HG03469 (cell line): ENCODE data around the gene MUC13.

Experiments used
- ATAC-seq: cut with Tn5 transposase; IDR thresholded peaks from one replicate; pipeline ENCODE4 v1.9.1; 2021; ENCODE audit warnings: mild to moderate bottlenecking, moderate library complexity, moderate number of reproducible peaks; ENCODE audit not compliant: unreplicated experiment

Gene MUC13

DNA sequence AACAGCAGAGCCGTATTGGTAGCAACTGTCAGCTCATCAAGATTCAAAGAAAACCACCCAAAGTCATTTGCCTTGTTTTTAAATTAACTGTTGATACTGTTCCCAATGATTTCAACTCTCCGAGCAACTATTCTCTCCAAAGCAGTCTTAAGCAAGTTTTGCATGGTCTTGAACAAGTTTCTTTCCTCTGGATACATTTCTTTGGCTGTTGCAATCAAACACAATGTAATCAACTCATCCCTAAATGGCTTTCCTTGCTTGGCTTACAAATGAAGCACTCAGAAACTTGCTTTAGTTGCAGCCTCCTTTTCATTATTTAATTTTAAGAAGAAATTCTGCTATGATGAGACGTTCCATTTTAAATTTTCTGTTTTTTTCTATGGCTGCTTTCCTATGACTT is 15.5 kb upstream of the MUC13 start:
- no peak for ATAC-seq

- no peak for ATAC-seq
These were observed 8.1 kb upstream of the MUC13 start for GRCh38 chr3:124942613-124943012.

DNA sequence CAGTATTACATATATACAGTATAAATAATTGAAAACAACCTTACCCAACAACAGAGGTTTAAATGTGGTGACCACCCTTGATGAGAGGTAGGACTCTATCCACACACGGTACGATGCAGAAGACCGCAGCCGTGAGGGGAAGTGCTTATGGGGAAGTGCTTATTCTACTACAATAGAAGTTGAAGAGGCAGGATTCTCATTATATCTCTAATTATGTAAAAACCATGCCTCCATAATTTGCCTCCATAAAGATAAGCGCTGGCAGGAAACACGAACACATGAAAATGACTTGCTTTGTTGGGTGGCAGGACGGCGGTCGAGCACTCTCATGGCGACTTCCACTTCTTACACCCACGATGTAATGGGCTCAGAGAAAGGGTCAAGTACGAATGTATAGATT is 7.2 kb upstream of the MUC13 start:
- no peak for ATAC-seq

GRCh38 chr3:124939661-124940060 is 5.1 kb upstream of the MUC13 start:
- no peak for ATAC-seq

DNA sequence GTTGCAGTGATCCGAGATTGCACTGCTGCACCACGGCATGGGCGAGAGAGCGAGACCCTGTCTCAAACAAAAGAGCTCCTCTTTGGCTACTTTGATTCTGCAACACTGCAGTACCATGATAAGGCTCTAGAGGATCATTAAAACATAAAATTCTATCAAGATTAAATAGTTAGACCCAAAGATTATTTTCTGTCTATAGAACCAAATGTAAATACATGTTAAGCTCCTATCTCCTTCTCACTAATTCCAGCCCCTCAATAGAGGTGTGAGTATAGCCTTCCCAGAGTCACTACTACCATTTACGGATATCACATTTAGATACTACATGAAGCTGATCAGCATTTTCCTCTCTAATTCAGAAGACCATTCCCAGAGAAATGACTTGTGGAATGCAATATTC is 4.3 kb upstream of the MUC13 start:
- ATAC-seq = no peak

GRCh38 chr3:124937049-124937448 is 2.5 kb upstream of the MUC13 start:
- ATAC-seq = no peak

DNA sequence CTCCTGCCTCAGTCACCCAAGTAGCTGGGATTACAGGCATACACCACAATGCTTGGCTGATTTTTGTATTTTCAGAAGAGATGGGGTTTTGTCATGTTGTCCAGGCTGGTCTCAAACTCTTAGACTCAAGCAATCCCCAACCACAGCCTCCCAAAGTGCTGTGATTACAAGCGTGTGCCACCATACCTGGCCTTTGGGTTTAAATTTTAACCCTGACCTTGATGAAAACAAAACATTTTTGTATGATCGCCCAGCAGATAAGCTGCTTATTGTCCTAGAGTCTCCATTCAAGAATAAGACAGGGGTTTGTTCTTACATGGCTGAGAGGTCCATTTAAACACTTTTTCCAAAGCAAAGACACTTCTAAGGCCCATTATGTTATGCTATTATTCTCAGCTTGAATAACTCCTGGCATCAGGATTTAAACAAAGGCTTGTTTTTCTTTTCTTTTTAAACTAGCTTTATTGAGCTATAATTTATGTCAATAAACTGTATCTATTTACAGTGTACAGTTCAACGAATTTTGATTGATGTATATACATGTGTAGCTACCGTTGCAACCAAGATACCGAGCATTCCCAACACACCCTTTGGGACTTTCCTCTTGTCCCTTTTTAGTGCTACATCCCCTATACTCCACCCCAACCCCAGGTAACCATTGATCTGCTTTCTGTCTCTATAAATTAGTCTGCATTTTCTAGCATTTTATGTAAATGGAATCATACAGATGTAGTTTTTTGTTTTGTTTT is 1.4 kb upstream of the MUC13 start:
- ATAC-seq = no peak

DNA sequence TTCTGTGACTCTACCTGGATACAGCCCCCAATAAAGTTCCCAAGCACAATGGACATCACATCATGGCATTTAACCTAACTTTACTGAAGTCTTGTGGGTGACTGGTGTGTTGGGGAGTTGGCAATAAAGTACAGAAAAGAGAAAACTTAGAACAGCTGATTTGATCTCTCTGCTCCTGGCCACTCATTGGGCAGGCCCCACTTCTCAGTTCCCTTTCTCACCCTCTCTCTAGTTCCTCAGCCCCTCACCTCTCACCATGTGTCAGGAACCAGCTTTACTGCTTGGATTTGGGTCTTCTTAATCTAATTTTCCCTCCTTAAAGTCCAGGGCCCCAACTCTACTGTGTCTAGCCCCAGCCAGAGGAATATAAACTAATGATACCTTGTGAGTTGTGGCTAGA is 713 bp upstream of the MUC13 start:
- no peak for ATAC-seq

DNA sequence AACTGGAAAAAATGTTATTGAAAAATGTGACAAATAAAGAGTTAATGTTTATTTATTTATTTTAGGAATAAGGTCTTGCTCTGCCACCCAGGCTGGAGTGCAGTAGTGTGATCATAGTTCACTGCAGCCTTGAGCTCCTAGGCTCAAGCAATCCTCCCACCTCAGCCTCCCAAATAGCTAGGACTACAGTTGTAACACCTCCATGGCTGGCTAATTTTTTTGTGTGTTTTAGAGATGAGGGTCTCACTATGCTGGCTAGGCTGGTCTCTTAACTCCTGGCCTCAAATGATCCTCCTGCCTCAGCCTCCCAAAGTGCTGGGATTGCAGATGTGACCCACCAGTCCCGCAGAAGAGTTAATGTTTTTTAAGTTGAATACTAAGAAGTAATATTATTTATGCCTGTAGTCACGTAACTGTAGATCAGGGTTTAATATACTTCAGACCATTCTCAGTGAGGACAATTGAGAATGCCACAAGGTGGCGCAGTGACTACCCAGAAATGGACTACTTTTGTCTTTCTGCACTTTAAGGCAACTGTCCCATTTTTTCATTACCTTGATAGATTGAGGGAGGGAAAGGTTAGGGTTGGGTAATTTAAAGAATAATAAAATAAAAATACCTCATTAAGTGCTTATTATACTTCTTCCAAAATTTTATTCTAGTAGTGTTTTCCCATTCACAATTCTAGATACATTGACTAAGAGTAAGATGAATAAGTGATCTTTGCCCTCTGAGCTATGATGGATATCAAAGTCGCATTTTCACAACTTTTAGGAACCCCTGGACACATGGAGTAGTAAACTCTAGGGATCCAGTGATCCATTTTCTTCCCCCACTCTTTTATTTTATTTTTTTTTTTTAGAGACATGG is 6.0 kb downstream of the MUC13 start:
- ATAC-seq = no peak

GRCh38 chr3:124927574-124928045 is 6.9 kb downstream of the MUC13 start:
- no peak for ATAC-seq

DNA sequence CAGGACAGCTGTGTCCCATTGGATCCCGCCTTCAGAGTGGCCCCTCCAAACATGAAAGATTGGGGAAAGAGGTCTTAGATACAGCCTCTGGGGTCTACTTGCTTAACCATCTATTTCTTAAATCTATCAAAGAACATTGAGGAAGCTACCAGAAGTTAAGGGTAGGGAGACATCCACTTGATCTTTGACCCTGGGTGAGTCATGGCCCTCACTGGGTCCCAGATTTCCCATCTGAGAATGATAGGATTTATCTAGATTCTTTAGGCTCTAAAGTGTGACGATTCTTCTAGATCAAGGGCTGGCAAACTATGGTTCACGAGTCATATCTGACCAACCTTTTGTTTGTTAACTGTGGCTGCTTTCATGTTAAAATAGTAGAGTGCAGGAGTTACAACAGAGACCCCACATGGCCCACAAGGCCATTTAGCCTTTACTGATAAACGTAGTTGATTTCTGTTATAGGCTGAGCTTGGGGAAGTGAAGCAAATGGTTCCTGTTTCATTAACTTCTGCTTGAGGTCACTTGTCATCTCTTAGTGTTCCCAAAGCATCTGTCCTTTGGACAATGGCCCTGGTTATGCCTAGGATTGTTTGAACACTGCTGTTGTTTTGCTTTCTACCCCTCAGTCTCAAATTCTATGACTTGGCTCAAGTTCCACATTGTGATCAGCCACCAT is 8.0 kb downstream of the MUC13 start:
- no peak for ATAC-seq

- no peak for ATAC-seq
These were observed 9.8 kb downstream of the MUC13 start for GRCh38 chr3:124924741-124925140.

GRCh38 chr3:124923833-124924232 is 10.7 kb downstream of the MUC13 start:
- no peak for ATAC-seq

DNA sequence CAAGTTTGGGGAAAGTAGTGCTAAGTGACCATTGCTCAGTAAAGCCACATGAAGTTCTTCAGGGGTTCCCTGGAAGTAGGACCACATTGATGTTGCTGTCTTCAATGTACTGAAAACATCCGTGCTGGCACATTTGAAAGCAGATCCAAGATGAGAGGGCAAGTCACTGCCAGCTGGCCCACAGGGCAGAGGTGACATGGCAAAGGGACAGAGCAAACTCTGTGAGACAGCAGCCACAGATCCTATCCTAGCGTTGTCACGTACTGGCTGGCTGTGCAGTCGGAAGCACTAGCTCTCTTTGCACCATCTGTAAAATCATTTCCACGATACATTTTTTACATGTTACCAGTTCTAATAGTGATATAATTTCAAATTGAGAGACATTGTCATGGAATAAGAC is 13.8 kb downstream of the MUC13 start:
- ATAC-seq = no peak

DNA sequence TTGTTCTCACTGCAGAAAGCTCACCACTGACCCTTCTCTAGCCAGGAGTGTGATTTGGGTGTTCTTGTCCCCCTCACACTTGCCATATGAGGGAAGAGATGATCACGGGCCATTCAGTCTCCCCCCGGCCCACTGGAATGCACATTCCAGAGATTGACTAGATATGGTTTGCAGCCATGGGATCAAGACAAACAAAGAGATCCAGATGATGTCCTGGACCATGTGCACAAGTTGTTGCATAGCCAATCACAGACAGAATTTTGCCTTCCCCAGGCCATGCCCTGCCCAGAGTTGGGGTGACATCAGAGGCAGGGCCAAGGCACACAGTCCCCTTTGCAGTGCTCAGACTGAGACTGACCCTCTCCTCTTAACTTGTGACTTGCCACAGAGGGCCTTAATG is 14.8 kb downstream of the MUC13 start:
- ATAC-seq = no peak

DNA sequence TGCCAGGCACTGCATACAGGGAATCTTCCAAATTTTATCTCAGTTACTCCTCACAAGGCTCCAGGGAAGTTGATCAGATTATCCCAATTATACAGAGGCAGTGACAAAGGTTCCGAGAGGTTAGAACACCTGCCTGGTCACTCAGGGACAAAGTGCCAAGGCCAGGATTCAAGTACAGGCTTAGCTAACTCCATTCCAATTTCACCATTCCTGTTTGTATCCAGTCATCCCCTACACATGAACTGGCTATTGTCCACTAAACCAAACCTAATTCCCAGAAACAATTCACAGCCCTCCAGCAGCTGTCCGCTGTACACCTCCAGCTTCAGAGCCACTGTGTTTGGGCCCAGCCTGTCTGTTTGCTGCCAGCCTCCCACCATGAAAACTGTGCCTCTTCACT is 16.0 kb downstream of the MUC13 start:
- no peak for ATAC-seq

DNA sequence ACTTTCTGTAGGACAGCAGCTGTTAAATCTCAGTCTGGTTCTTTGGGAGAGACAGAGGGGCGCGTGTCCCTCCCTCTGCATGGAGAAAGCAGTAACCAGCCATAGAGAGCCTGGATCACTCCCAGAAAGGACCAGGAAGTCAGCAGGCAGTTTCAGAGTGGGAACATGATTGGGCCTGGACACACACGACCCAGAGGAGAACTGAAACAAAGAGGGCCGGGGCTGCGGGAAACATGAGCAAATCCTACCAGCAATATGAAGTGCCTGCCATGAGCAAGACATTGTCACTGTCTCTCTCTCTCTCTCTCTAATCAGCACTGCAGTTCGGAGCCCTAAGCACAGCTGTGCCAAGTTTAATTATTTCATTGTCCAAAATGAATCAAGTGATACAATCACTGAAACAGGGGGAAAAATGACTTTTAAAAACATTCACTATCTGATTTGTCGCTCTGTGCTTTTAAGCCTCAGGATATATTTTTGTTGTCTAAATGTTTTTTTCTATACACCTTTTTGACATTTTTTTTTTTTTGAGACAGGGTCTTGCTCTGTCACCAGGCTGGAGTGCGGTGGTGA is 17.6 kb downstream of the MUC13 start:
- no peak for ATAC-seq

DNA sequence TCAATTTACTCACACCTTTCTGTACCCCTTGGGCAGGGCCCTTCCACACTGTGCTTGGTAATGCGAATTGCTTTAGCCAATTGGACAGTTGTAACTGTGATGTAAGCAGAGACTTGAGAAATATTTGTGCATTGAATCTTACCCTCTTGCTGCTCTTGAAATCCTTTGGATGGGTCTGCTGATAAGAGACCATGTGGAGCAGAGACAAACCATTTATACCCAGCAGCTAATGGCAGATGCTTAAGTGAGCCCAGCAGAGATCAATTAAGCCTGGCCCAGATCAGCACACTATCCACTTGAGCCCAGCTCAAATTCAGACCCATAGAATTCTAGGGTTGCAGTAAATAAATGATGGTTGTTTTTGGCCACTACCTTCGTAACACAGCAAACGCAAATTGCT is 19.3 kb downstream of the MUC13 start:
- ATAC-seq = no peak

DNA sequence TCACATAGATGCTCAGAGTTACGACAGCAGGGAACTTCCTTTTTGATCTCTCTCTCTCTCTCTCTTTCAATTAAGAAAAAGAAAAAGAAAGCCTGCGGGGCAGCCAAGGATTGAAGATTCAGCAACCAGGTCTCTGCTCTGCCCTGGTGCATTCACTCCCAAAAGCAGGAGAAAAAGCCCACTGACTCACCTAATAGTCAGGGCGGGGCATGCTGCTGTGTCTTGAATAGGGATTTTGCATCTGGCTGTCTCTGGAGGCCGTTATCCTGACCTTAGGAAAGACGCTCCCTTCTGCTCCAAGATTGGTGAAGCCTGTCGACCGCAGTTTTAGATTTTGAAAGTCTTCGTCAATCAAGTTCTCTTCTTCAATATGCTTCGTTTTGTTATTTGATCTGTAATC is 26.6 kb downstream of the MUC13 start:
- ATAC-seq = no peak

DNA sequence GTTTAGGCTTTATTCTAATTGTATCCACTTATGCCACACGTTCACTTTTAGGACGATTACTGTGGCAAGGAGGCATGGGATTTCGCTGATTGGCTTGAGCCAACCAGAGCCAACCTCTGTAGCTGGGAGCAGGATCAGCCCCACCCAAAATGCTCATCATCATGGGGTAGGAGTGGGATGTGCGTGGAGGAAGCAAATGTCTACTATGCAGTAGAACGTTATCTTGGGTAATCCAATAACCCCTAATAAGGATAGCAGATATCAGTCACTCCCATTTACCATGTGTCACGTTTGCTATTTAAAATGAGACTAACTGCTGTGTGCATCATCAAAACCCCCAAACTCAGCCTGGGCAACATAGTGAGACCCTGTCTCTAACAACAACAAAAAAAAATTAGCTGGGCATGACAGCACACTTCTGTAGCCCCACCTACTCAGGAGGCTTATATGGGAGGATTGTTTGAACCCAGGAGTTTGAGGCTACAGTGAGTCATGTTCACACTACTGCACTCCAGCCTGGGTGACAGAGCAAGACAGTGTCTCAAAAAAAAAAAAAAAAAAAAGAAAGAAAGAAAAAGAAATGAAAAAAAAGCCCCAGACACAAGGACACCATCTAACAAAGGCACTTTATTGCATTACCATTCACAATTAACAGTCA is 29.6 kb downstream of the MUC13 start:
- no peak for ATAC-seq
